ENCODE results near the gene EHD3.

EHD3 gene
- total RNA-seq = 7.0 to 8.8 (median 8.1) reads per million in 4 donors

DNA sequence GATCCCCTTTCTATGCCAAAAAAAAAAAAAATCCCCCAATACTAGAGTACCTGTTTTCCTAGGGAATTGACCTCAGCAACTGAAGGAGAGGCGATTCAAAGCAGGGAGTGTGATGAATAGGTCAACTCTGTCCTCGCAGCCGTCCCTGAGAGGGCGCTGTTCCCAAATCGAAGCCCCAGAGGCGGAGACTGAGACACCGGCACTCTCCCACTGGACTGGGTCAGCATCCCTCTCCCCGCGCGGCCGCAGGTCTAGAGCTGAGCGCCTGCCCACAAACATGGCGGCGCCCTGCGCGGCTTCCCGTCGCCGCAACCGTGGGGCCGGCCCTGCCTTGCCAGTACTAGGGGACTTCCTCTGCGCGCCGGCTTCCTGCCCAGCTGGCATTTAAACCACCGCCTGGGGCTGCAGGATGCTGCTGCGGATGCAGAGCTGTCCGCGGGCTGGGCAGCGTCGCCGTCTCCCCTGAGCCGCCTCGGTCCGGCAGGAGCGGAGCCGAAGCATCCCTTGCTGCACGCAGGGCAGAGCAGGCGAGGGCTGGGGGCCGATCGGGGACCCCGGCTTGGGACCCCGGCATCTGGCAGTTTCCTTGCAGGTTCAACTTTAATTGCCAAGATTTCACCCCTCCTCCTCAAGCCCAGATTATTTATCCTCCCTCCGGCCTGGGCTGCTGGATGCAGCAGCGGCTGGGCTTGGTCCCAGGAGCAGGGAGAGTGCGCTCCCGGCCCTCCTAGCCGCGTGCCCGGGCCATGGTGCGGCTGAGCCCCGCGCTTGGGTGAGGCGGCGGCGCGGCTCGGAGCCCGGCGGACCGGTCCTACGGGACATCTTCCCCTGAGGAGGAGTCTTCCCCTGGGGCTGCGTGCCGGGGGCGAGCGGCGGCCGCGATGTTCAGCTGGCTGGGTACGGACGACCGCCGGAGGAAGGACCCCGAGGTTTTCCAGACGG is at the start of gene EHD3:
Gene EHD3 (plus strand): TSS at position 412 of the 942 bp plus-strand sequence. CDS start 470 bp downstream, at position 882.
- DNase-seq = peak; percentile 41 to 85 (median 57)

- DNase-seq = no peak
Measured at GRCh38 chr2:31187166-31187565, 46.8 kb upstream of the EHD3 start.

DNA sequence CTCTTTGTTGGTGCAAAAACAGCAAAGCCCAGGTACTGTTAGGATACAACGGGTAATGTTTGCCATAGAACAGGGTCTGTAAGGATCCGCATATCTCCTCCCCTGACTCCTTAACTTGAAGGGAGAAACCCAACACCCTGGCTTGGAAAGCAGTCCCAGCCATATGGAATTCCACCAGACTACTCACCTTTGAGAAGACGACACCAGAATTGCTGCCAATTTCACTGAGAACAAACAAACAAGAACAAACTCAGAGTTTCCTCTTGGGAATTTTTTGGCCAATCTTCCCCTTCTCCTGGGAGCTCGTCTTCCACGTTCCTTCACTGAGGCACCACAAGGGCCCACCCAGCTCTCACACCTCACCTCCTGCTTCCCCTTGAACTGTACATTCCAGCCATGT is 45.8 kb upstream of the EHD3 start:
- DNase-seq = no peak

DNA sequence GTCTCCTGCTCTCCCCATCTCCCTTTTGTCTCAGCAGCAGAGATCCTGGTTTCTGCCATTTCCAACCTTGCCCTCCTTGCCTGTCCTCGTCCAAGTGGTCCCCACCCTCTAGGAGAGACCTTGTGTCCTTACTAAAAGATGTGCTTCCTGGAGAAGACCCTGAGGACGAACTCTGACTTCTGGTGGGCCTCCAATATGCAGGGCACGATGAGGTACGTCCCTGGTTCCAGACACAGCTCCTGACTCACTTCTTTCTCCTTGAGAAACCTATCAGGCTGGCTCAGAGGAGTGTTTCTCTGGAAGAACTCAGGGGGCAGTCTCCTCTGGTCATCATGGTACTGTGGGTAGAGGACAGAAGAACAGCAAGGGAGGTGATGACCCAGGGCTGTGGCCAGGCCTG is 44.8 kb upstream of the EHD3 start:
- no peak for DNase-seq

DNA sequence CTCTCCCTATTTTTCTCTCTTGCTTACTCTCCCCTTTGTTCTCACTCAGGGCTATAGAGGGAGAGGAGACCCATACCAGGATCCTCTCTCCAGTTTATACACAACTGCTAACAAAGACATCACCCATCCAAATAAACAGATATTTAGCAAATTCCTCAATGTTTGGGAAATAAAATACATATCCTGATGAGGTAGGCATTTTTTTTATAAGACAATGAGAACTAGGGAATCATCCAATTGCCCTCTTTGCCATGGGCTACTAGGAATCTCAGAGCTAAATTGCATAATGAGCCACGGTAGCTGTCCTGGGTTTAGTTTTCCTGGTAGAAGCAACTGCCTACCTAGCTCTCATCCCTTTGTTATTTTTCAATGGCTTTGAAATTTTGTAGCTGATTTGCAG is 43.8 kb upstream of the EHD3 start:
- DNase-seq = no peak

- no peak for DNase-seq
Measured at GRCh38 chr2:31191931-31192330, 42.0 kb upstream of the EHD3 start.

DNA sequence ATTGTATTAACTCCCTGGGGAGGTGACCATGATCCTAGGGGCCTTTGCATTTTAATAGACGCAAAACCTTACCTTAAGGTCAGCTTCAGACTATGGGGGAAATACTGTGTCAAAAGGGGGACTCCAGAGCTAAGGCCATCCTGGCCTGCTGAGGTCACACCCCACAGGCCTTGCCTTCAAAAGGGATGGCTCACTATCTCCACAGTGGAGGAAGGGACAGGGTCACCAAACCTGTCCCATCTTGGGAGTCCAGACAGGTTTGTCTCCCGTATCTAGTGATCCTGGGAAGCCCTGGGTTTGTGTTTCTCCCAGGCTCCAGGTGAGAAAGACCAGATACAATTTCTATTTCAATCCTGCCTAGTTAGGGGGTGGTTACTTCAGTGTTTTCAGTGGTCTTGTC is 41.6 kb upstream of the EHD3 start:
- DNase-seq = no peak

DNA sequence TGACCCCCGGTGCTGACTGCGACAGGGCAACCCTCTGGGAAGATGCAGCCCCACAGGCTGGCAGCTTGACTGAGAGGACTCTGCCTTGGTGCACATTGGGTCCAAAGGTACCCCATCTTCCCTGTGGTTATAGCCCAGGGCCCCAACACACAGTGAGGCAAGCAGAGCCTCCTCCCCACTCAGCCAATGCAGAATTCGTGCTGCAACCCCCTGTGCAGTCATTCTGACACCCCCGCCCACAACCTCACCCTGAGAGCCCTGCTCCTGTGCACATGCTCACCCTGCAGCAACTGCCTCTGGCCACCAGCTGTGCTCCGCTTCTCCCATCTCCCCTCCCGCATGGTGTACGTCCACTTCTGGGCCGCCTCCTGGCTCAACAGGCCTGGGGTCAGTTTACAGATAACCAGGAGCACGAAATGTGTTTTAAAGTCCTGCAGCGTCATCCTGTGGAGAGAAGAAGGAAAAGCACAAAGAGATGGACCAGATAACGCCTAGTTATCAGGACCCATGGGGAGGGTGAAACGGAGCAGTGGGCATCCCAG is 41.0 kb upstream of the EHD3 start:
- DNase-seq = no peak

GRCh38 chr2:31193806-31194205 is 40.1 kb upstream of the EHD3 start:
- no peak for DNase-seq

DNA sequence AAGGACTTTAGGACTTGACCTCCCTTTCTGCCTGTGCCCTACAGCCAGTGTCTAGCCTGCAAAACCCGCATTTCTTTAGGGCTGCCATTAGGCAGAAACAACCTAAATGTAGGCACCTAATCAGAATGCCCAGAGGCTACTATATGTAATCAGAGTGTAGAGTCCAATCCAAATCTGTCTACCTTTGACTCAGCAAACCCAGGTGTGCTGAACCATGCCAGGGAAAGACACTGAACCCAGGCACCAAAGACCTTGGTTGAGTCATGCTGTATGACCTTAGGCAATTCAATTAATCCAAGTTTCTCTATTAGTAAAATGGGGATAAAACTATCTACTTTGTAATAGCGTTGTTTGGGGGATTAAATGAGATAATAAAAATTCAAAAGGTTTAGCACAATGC is 37.3 kb upstream of the EHD3 start:
- DNase-seq = no peak

DNA sequence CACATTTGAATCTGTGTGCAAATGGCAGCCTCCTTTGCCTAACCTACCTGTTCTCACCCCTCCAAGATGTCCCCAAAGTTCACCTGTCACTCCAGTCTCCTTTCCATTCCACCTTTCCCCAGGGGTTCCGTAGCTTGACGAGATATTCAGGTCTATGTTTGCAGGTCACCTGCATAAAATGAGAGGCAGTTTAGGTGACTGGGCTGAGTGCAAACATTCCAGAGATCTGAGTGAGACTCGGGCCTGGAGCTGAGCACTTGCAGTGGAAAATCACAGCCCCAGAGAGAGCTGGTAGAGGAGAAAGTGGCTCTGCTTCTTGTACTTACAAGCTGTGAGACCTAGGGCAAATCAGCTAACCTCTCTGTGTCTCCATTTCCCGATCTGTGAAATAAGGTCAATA is 36.8 kb upstream of the EHD3 start:
- DNase-seq = no peak

DNA sequence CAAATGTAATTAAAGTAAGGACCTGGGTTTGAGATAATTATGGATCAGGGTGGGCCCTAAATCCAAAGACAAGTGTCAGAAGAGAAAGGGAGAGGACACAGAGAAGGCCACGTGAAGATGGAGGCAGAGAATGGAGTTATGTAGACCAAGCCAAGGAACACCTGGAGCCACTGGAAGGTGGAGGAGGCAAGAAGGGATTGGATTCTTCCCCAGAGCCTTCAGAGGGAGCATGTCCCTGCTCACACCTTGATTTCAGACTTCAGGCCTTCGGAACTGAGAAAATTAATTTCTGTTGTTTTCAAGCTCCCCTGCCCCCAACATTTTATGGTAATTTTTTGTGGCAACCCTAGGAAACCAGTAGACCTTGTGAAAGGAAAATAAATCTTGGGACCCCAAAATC is 36.3 kb upstream of the EHD3 start:
- DNase-seq = no peak

GRCh38 chr2:31199206-31199605 is 34.7 kb upstream of the EHD3 start:
- DNase-seq = no peak

DNA sequence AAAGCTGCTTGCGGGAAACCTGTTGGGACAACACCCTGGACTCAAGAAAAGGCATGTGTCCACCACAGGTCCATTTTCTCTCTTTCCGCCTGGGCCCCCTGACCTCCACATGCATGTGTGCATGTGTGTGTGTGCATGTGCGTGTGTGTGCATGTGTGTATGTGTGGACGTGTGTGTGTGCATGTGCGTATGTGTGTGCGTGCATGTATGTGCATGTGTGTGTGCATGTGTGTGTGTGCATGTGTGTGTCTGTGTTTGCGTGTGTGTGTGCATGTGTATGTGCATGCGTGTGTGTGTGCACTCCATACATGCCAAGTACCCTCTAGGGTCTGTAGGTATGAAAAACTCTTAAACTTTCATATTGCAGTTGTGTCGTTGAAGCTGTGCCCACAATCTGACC is 33.0 kb upstream of the EHD3 start:
- no peak for DNase-seq

- no peak for DNase-seq
Measured at GRCh38 chr2:31202041-31202440, 31.9 kb upstream of the EHD3 start.

GRCh38 chr2:31202833-31203232 is 31.1 kb upstream of the EHD3 start:
- no peak for DNase-seq

DNA sequence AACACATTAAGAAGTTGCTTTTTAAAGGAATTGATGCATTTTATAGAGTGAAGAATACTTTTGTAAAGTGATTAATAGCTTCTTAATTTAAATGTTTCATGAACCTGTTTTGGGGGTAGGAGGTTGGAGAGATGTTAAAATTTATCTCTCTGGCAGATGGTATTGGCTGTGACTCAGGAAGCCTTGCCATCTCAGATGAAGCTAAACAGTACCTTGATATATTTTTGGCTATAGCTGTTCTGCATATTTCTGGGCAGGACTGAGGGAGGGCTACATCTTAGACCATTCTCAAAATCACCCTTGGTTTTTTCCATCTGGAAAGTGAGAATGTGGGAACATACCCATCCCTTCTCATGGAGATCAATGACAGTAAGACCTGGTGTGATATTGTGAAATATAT is 30.0 kb upstream of the EHD3 start:
- no peak for DNase-seq

DNA sequence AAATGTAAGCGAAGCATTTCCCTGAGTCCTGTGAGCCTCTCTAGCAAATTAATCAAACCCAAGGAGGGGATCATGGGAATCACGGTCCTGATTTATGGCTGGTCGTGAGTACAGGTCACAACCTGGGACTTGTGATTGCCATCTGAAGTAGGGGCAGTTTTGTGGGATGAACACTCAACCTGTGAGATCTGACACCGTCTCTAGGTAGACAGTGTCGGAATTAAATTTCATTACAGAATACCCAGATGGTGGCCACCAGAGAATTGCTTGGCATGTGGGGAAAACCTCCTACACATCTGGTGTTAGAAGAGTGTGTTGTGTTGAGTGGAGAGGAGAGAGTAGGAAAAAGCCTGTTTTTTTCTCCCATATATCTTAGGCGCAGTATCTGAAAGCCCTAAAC is 29.2 kb upstream of the EHD3 start:
- DNase-seq = no peak

DNA sequence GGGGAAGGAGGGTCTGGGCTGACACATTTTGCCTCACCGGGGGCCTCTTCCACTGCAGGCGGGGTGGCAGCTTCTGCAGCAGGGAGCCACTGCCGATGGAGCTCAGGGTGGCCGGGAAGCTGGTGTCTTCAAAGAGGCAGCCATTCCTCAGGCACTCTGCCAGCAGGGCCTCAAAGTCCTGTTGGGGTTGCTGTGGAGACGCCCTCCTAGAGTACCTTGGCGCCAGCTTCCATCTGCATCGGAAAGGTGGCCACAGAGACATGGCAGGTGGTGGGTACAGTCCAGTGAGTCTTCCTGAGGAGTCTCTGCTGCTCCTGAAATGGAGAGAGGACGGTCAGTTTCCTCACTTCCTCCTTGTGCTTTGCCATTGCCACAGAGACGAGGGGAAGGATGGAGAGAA is 28.8 kb upstream of the EHD3 start:
- no peak for DNase-seq

DNA sequence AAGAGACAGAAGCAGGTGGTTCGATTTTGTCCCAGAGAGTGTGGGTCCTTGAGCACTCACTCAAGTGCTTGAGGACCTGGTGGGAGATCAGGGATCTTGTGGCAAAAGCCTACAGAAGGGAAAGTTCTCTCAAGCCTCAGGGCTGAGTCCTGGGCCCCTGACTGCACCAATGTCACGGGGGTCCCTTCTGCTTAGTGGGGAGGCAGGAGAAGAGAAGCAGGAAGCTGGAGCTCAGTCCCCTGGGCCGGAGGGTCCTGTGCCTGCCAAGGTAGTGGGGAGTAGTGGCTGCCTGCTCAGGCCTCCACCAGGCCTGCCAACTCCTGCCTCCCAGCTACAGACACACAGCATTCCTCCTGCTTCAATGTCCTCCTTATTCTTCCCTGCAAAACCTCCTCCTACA is 28.3 kb upstream of the EHD3 start:
- no peak for DNase-seq

DNA sequence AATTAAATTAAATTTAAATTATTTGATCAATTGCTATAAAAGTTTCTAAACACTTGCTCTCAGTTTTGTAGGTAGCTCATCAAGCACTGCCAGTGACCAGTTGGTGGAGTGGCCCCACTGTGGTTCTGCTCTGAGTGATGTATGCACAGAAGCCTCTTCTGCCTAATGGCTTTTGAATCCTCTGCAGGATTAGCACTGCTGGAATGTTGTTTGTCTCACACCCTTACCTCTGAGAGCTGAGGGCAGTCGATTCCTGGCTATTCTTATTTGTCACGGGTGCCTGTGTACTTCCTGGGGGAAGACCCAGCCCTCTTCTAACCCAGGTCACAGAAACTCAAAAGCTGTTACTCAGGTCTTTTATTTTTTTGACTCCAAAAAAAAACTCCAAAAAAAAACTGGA is 26.2 kb upstream of the EHD3 start:
- no peak for DNase-seq

DNA sequence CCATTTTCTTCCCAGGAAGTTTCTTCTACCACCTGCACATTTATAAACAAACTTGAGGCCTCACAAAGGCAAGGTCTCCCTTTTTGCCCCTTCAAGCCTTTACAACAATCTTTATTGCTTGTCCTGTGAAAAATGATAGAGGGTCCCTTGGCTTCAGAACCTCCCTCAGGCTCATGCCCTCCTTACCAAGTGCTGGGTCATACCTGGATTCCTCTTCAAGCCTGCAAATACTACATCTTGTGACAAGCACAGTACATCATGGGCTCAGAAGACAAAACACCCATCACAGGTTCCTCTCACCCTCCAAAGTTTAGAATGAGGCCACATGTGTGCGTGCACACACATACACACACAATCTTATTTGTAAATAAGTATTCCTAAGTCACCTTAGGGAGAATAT is 25.7 kb upstream of the EHD3 start:
- DNase-seq = no peak

DNA sequence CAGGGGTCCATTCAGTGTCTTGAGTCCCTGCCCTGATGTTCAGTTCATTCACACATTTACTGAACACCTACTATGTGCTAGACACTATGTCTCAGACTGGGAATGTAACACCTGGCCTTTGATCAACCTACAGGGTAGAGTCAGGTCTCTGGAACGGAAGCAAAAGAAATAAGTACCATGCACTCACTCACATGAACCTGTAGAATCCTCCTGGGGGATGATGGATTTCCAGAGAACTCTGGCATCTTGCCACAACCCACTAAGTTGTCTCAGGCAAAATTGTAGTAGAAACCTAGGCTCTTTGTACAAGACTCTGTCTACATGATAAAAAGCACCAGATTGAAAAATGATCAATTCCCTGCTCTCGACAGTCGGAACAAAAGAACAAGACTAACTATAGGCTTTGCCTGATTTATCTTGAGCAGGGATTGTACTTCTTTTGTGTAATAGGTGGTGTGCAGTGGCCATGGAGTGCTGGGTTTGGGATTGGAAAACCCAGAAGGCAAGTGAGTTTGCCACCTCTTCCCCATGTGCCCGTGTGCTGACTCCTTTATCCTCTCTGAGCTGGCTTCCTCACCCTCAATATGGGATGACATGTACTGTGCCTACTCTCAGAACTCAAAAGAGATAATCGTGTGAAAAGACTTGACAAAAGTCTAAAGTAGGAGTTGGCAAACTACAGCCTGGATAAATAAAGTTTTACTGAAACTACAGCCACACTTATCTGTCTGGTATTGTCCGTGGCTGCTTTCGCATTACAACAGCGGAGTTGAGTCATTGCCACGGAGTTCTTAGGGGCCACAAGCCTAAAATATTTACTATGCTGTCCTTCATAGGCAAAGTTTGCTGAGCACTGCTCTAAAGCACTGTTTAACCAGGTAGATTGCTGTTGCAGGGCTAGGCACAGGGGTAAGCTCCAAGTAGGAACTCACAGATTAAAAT is 21.0 kb upstream of the EHD3 start:
- DNase-seq = no peak
